PC-3 (cell line): ENCODE data around the gene COQ8A. TPM values are rescaled to one million over a fixed set of nuclear protein-coding genes. Genes with fewer than 3 reads are reported as not detected.
"Not testable (repeated sequence)": the region's sequence is repeated elsewhere in the genome, so short reads cannot be mapped to it uniquely, and the experiment has no call there.

Experiments
- ATAC-seq: fragments of 200-7000 bp; cut with Tn5 transposase; 2 replicates; pipeline ENCODE4 v1.9.1; 2020; ENCODE audit warnings: mild to moderate bottlenecking, moderate library complexity
- BruUV-seq: library from RNA; stranded (reverse); fragments of 400-500 nt; replicated peaks from 2 replicates; lab custom pipeline; 2021; lab: Mats Ljungman, UMichigan
- CTCF ChIA-PET: fragments of 300-600 bp; sonication (Branson Sonifier 250); formaldehyde crosslinking; loops from one replicate; lab custom pipeline; 2022; ENCODE audit warnings: antibody characterized with exemption; lab: Charles Lee
- POLR2A ChIA-PET: fragments of 300-600 bp; sonication (Branson Sonifier 250); formaldehyde crosslinking; loops from one replicate; lab custom pipeline; 2022; ENCODE audit warnings: antibody characterized with exemption; ENCODE audit not compliant: unreplicated experiment; lab: Charles Lee
- DNase-seq: peaks from one replicate; pipeline ENCODE4 v3.0.0-alpha.2; 2015
- H2AFZ ChIP-seq: fragments of 300-600 bp; sonication (generic); 2 replicates; pipeline ENCODE4 v1.6.0; 2016; ENCODE audit warnings: antibody characterized with exemption, low read length
- H3F3A ChIP-seq: fragments of 300-600 bp; sonication (generic); one replicate; pipeline ENCODE4 v1.6.0; 2017; ENCODE audit warnings: antibody characterized with exemption, low read length, control low read depth, mild to moderate bottlenecking; ENCODE audit not compliant: unreplicated experiment
- H3K27ac ChIP-seq: fragments of 300-600 bp; sonication (generic); 2 replicates; pipeline ENCODE4 v1.5.1; 2016; ENCODE audit warnings: mild to moderate bottlenecking, low read length
- H3K27me3 ChIP-seq: fragments of 300-600 bp; sonication (generic); 2 replicates; pipeline ENCODE4 v1.6.1; 2016; ENCODE audit warnings: low read length, mixed read lengths
- H3K36me3 ChIP-seq: fragments of 300-600 bp; sonication (generic); 2 replicates; pipeline ENCODE4 v1.6.1; 2016; ENCODE audit warnings: low read depth, mixed run types, low read length, mixed read lengths
- H3K4me1 ChIP-seq: fragments of 300-600 bp; sonication (generic); 2 replicates; pipeline ENCODE4 v1.5.1; 2016; ENCODE audit warnings: low read length; ENCODE audit not compliant: insufficient read depth
- H3K4me2 ChIP-seq: fragments of 300-600 bp; sonication (generic); 2 replicates; pipeline ENCODE4 v1.6.0; 2016; ENCODE audit warnings: low read length
- H3K4me3 ChIP-seq: fragments of 300-600 bp; sonication (generic); 2 replicates; pipeline ENCODE4 v1.5.1; 2016; ENCODE audit warnings: mild to moderate bottlenecking, low read length, mixed read lengths
- H3K79me2 ChIP-seq: fragments of 300-600 bp; sonication (generic); 2 replicates; pipeline ENCODE4 v1.6.1; 2017; ENCODE audit warnings: low read length, mixed read lengths
- H3K9ac ChIP-seq: fragments of 300-600 bp; sonication (generic); 2 replicates; pipeline ENCODE4 v1.6.0; 2016; ENCODE audit warnings: mild to moderate bottlenecking, low read length
- H3K9me2 ChIP-seq: fragments of 300-600 bp; sonication (generic); replicated peaks from 2 replicates; pipeline ENCODE4 v1.6.1; 2016; ENCODE audit warnings: mixed run types, low read length, mixed read lengths
- H3K9me3 ChIP-seq: fragments of 300-600 bp; sonication (generic); 2 replicates; pipeline ENCODE4 v1.6.1; 2016; ENCODE audit warnings: low read length, mixed read lengths
- H4K20me1 ChIP-seq: fragments of 300-600 bp; sonication (generic); 2 replicates; pipeline ENCODE4 v1.6.1; 2016; ENCODE audit warnings: low read length, mixed read lengths
- EZH2 ChIP-seq: fragments of 300-600 bp; sonication (generic); IDR thresholded peaks from one replicate; pipeline ENCODE4 v1.6.1; 2017; ENCODE audit warnings: antibody characterized with exemption, mild to moderate bottlenecking, low read length; ENCODE audit not compliant: unreplicated experiment
- EZH2phosphoT487 ChIP-seq: fragments of 300-600 bp; sonication (generic); IDR thresholded peaks from 2 replicates; pipeline ENCODE4 v1.6.1; 2018; ENCODE audit warnings: mild to moderate bottlenecking, antibody characterized with exemption, low read length, borderline replicate concordance
- intact Hi-C: fragments of 100-400 bp; cut with micrococcal nuclease; formaldehyde crosslinking; loops from 2 replicates; pipeline ENCODE4 v1.9.0; 2023
- total RNA-seq: library from RNA; depleted of rRNA; stranded (reverse); fragments of >200 nt; gene quantifications from 2 replicates; pipeline ENCODE4 v1.2.3, GENCODE V29; 2014
- TF ChIP-seq, protein P1 (sequence below): fragments of 300-600 bp; sonication (generic); conservative IDR thresholded peaks from 2 replicates; pipeline ENCODE4 v1.5.1; 2017; ENCODE audit warnings: antibody characterized with exemption, low read depth, mild to moderate bottlenecking, low read length

COQ8A gene
- total RNA-seq, 1 experiment from 2014 or later: 67.0 TPM

DNA sequence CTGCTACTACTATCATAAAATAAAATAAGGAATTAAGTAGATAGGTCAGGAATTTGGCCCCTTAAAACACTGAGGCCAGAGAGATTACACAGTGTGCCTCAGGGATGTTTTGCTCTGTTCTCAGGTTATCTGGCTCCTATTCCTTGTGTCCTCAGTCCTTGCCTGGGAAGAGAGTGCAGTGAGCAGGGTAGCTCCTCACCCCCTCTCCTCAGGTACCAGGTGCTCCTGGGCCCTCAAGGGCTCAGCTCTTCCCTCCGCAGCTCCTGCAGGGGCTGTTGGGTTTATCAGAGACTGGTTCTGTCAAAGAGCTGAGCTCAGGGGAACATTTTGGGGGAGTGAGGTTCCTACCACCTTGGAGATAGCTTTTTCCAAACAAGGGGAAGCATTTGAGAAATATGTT, 20.1 kb upstream of the COQ8A start:
- Histone ChIP-seq H3K79me2 (no peaks in the 10 kb centered on the region), H3K27me3 (no peaks in the 10 kb centered on the region), H3K4me1 (no peaks in the 10 kb centered on the region), H3K27ac (no peak overlapping the region), H4K20me1 (no peaks in the 10 kb centered on the region), H3K36me3 (no peaks in the 10 kb centered on the region), H3K4me3 (no peak overlapping the region), H3K4me2 (no peak overlapping the region), H3K9me3 (no peaks in the 10 kb centered on the region), H3K9me2 (no peaks in the 10 kb centered on the region), H3K9ac (no peak overlapping the region), H3F3A (no peaks in the 10 kb centered on the region), H2AFZ (no peak overlapping the region)
- intact Hi-C loops: no loop called here
- CTCF ChIA-PET: no interaction called here
- TF ChIP-seq EZH2 (no peak), EZH2phosphoT487 (no peak)
- TF ChIP-seq, protein P1, sequence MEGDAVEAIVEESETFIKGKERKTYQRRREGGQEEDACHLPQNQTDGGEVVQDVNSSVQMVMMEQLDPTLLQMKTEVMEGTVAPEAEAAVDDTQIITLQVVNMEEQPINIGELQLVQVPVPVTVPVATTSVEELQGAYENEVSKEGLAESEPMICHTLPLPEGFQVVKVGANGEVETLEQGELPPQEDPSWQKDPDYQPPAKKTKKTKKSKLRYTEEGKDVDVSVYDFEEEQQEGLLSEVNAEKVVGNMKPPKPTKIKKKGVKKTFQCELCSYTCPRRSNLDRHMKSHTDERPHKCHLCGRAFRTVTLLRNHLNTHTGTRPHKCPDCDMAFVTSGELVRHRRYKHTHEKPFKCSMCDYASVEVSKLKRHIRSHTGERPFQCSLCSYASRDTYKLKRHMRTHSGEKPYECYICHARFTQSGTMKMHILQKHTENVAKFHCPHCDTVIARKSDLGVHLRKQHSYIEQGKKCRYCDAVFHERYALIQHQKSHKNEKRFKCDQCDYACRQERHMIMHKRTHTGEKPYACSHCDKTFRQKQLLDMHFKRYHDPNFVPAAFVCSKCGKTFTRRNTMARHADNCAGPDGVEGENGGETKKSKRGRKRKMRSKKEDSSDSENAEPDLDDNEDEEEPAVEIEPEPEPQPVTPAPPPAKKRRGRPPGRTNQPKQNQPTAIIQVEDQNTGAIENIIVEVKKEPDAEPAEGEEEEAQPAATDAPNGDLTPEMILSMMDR: no peak
- ATAC-seq (no peak), DNase-seq (no peak)
- POLR2A ChIA-PET: interaction anchor here (0.7 kb wide), 1 partner anchor 229 kb away, joined by 3 read pairs; no protein-coding TSS in a partner anchor
- BruUV-seq: no TSS peak

- intact Hi-C loops: no loop called here
- H3K9me2 ChIP-seq: no peaks in the 10 kb centered on the region
- TF ChIP-seq EZH2phosphoT487 (no peak), EZH2 (no peak)
- TF ChIP-seq, protein P1: no peak
- H3K9me3 ChIP-seq: no peaks in the 10 kb centered on the region
- H3K9ac ChIP-seq: no peak overlapping the region
- BruUV-seq: no TSS peak
- ChIA-PET POLR2A (no interaction called here), CTCF (no interaction called here)
- no peak overlapping the region for H3K4me3 ChIP-seq
- no peaks in the 10 kb centered on the region for H4K20me1 ChIP-seq
- no peak for ATAC-seq
- H2AFZ ChIP-seq: no peak overlapping the region
- H3F3A ChIP-seq: no peaks in the 10 kb centered on the region
- no peak overlapping the region for H3K27ac ChIP-seq
- no peaks in the 10 kb centered on the region for H3K79me2 ChIP-seq
- H3K4me2 ChIP-seq: no peak overlapping the region
- no peaks in the 10 kb centered on the region for H3K4me1 ChIP-seq
- DNase-seq: no peak
- no peaks in the 10 kb centered on the region for H3K36me3 ChIP-seq
- H3K27me3 ChIP-seq: no peaks in the 10 kb centered on the region
These were observed 19.6 kb upstream of the COQ8A start for GRCh38 chr1:226920446-226920894.

DNA sequence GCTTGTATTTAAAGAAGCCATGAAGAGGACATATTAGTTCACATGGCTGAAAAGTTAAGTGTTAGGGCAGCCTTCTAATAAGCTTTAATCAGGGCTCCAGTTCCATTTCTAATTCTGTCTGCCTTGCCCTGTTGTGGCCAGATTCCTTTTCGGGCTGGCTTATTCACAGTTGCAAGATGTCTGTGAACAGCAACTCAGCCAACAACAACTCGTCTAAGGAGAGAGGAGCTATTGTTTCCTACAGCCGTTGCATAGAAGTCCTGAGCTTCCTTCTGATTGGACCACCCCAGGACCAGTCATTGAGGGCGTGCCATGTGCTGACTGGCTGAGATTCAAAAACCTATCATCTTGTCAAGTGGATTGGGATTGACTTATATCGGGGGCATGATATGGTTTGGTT, 18.6 kb upstream of the COQ8A start:
- CTCF ChIA-PET: no interaction called here
- Histone ChIP-seq H3K79me2 (no peaks in the 10 kb centered on the region), H3K9ac (no peak overlapping the region), H2AFZ (no peak overlapping the region), H4K20me1 (no peaks in the 10 kb centered on the region), H3K9me2 (no peaks in the 10 kb centered on the region), H3K9me3 (no peaks in the 10 kb centered on the region), H3K4me3 (no peak overlapping the region), H3K27me3 (no peaks in the 10 kb centered on the region), H3K36me3 (no peaks in the 10 kb centered on the region), H3K4me2 (no peak overlapping the region), H3K27ac (no peak overlapping the region), H3F3A (no peaks in the 10 kb centered on the region), H3K4me1 (no peaks in the 10 kb centered on the region)
- intact Hi-C loops: no loop called here
- POLR2A ChIA-PET: no interaction called here
- BruUV-seq: no TSS peak
- no peak for DNase-seq
- TF ChIP-seq, protein P1: no peak
- TF ChIP-seq EZH2 (no peak), EZH2phosphoT487 (no peak)
- ATAC-seq: no peak

DNA sequence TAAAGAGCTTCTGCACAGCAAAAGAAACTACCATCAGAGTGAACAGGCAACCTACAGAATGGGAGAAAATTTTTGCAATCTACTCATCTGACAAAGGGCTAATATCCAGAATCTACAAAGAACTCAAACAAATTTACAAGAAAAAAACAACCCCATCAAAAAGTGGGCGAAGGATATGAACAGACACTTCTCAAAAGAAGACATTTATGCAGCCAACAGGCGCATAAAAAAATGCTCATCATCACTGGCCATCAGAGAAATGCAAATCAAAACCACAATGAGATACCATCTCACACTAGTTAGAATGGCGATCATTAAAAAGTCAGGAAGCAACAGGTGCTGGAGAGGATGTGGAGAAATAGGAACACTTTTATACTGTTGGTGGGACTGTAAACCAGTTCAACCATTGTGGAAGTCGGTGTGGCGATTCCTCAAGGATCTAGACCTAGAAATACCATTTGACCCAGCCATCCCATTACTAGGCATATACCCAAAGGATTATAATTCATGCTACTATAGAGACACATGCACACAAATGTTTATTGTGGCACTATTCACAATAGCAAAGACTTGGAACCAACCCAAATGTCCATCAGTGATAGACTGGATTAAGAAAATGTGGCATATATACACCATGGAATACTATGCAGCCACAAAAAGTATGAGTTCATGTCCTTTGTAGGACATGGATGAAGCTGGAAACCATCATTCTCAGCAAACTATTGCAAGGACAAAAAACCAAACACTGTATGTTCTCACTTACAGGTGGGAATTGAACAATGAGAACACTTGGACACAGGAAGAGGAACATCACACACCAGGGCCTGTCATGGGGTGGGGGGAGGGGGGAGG, 10.6 kb upstream of the COQ8A start:
- H3K27me3 ChIP-seq, H3K27ac ChIP-seq, DNase-seq, H2AFZ ChIP-seq, H3K4me1 ChIP-seq, H3K9me3 ChIP-seq, H4K20me1 ChIP-seq, H3K79me2 ChIP-seq, BruUV-seq, POLR2A ChIA-PET, H3K4me2 ChIP-seq, intact Hi-C loops, H3F3A ChIP-seq, H3K9ac ChIP-seq, H3K36me3 ChIP-seq, CTCF ChIA-PET, H3K4me3 ChIP-seq, H3K9me2 ChIP-seq, ATAC-seq: not testable (repeated sequence)
